Measurements from ENCODE around the gene RPL29.

RPL29 gene

DNA sequence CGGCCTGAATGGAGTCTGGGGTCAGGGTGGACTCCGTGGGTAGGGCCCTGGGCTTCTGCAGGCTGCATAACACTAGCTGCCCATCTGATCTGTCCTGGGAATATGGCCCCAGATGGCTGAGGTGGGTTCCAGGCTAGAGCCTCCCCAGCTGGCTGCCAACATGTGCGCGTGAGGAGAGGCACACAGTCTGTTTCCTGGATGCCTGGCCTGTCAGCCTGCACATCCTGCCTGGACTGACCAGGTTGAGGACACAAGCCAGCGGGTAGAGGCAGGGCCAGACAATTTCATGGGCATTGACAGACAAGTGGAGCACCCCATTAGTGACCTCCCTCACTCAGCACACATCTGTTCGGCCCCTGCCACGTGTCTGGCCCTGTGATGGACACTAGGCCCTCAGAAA is 29.8 kb upstream of the RPL29 start:
- DNase-seq: no peak

DNA sequence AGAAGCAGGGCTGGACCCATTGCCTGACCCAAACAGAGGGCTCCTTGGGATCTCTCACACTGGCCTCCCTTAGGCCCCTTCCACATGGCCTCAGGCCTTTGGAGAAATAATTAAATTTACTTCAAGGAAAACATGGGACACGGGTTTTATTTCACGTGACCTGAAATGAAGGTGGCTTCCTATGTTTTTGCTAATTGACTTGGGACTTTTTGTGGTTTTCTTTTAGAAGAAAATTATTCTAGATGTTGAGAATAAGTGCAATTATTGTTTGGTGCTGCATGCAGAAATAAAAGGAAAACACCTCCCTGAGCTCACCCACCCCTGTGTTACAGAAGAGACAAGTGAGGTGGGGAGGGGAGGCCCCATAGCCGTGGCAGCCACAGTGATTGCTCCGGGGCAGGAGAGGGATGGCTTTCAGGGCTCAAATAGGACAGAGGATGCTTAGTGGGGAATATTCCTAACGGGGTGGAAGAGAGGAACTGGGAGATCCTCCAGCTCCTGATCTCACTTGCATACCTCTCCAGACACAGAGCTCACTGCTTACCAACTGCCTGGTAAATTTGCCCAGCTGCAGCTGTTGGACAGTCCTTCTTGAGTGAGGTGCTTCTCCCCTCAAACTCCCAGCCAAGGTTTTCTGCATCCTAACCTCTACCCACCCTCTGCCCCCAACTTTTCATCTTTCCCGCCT is 29.2 kb upstream of the RPL29 start:
- no peak for DNase-seq

DNA sequence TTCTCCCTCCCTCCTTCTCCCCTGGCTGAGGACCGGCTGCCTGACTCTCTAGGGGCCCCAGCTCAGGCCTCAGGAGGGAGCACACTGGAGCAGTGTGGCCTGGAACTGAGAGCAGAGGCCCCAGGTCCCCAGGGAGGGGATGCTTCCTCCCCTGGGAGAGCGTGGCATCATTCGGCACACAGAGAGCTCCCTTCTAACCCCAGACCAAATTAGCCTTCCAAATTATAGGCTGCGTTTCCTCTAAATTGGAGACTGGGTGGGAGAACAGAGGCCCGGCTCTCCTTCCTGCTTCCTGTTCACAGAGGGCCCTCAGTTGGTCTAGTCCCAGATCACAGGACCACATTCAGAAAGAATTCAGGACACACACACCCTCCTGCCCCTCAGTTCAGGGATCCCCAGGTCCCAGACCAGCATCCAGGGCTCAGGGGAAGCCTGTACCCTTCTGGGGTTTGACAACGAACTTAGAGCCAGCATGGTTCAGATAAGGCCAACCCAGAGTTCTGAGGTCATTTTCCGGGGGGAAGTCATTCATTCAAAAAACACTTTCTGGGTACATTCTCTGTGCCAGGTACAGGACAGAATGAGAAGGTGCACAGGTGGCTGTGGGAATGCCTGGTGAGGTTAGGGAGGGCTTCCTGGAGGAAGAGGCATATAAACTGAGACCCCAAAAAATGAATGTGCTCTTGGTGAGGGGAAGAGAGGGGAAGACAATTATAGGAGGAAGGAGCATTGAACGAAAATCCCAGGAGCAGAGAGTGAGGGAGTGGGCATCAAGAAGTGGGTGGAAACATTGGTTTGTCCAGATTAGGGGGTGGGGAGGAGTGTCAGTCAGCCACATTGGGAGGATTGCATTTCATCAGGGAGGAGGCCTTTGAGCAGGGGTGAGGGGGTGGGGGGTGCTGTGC is 28.4 kb upstream of the RPL29 start:
- DNase-seq: no peak

DNA sequence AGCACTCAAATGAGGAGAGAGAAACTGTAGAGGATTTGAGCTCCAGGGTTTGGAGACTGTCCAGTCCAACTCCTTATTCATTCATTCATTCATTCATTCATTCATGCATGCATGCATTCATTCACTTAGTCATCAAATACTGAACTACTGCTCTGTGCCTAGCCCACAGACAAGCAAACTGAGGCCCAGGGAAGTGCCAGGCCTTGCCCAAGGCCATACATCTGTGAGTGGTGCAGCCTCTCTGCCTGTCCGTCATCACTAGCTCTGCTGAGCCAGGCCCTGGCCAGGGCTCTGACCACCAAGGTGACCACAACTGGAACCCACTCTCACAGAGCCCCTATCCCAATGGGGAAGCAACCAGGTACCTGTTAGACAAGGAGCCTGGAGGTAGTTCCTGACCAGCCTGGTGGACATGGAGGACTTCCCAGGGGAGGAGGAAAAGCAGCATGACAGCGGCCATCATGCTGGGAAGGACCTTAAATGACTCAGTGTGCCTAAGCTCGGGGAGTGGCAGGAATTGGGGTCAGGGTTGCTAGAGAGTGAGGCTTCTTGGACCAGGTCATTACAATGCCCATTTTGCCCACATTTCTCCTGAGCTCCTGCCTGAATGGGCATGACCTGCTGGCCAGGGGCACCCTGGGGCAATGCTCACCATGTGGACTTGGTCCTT is 27.5 kb upstream of the RPL29 start:
- DNase-seq: no peak

DNA sequence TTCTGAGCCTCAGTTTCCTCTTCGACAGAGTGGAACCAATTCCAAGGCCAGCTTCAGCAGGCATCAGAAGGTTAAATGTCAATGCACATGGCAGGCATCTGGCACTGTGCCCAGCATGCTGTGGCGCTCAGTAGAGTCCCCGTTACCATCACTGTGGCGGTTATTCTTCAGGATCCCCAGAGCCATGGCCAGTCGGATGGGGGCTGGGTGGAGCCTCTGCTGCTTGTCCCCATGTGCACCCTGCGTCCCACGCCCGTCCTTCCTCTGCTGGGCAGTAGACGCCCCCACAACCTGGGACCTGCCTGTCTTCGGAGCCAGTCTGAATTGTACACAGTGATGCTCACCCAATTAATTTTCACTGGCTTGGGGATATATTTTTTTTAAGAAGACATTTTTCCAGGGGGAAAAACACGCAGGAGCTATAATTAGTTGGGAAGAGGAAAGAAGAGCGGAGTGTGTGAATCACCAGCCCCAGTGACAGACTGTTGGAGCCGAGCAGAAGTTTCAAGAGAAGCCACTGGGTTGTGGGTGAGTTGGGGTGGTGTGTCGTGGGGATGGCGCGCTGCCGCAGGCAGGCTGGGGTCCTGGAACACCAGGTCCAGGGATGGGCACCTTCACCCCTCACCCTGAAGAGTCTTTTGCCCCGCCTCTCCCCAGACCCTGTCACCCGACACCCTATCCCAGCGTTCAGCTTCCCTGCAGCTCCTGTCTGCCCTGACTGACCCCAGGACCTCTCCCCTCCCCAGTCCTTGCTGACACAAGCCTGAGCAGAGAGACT is 26.8 kb upstream of the RPL29 start:
- no peak for DNase-seq

DNA sequence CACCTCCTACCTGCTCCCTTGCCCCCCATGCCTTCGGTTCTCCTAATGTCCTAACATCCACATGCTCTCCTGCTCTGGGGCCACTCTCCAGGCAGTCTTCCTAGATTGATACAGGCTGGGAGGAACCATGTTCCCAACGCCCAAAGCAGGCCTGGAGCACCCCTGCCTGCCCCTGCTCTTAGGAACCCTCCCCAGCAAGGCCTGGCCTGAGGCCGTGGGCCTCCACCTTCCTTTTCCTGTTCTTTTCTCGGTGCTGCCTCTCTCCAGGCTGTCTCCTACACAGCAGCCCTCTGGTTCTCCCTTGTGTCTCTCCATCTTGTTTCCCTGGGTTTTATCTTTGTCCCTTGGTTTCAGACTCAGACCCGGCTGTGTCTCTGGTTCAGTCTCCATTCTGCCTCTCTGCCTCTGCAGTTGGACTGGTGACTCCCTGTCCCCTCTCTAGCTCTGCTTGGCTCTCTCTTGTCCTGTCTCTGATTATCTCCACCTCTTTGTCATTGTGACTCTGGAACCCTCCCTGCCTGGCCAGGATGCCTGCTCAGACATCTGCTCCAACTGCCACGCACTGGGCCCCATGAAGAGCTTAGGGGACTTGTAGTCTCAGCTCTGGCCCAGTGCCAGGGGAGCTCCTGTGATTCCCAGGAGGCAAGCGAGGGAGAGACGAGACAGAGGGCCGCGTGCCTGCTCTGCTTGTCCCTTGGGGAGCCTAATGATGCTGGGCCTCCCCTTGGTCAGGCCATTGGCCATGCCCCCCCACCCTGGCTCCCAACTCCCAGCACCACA is 26.0 kb upstream of the RPL29 start:
- no peak for DNase-seq

DNA sequence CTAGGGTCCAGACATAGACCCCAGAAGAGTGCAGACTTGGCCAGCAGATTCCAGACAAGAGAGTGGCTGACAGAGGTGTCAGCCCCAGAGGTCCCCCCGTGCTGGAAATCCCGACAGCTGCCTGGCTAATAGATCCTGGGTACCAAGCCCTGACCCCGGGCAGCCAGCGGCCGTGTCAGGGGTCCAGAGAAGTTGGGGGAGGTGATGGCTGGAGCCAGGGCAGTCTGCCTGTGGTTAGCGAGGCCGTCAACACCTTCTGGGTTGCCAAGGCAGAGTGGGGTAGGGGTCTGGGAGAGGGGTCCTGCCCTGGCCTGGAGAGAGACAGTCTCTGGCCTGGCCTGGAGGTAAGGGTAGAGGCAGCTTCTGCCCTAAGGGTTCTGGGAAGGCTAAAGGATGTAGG is 25.1 kb upstream of the RPL29 start:
- DNase-seq: no peak

DNA sequence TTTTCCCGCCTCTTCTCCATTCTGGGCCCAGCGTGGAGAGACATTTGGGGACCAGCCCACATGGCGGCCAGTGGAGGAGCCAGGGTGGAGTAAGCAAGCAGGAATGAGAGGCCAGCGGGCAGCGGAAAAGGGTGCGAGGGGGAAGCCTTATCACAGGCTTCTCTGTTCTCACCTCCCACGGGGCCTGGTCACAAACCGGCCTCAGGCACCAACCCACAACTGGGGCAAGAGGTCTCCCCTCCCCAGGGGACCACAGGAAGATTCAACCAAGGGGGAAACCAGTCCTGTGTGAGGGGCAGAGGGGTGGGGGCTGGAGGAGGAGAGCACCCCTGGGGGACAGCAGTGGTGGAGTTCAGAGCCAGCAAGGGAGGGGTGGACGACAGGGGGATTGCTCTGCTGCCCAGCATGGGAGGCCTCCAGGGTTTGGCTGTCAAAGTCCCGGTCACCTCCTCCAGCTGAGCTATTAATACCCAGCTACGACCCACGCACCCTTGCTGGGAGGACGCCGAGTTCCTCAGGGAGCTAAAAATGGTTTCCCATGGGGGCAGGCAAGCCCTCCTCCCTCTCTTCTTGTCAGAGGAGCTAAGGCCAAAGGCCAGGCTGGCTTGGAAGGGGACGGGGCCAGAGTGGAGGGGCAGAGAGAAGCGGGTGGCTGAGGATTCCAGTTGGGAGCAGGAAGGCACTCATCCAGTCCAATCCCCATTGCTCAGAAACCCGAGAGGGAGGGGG is 23.8 kb upstream of the RPL29 start:
- no peak for DNase-seq

DNA sequence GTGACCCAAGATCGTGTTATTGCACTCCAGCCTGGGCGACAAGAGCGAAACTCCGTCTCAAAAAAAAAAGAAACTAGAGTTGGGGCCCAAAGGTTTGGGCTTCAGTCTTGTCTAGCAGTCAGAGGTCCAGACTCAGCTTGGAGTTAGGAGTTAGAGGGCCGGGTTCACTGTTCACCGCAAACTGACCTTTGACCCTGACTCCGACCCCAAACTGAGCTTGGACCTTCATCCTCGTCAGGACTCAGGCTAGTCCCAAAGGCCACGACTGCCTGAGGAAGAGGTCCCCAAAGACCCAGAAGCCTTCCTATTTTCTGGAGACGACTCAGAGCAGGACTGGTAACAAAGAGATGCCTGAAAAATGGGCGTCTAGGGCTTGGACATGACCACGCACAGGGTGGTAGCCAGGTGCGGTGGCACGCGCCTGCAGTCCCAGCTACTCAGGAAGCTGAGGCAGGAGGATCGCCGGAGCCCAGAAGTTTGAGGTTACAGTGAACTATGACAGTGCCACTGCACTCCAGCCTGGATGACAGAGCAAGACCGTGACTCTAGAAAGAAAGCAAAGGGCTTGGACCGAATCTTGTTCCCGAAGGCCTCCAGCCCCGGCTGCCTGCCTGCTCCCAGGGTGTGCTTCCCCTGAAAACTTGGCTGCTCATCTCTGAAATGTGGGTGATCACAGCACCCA is 22.8 kb upstream of the RPL29 start:
- DNase-seq: no peak

DNA sequence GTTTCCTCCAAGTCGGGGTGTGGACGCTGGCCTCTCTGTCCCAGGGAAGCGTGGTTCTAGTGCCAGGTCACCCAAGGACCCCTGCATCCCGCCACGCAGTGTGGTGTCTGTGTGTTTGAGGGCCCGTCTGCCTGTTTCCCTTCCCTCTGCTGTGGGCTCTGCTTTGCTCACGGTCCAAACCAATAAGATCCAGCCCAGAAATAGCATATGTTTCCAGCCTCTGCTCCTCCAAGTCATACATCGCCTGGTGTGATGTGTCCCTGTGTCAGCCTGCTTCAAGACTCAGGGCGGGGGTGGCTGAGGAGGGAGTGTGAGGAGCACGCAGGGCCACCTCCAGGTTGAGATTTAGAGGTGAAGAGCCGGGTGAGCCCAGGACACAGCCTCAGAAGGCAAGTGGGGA is 21.9 kb upstream of the RPL29 start:
- no peak for DNase-seq

DNA sequence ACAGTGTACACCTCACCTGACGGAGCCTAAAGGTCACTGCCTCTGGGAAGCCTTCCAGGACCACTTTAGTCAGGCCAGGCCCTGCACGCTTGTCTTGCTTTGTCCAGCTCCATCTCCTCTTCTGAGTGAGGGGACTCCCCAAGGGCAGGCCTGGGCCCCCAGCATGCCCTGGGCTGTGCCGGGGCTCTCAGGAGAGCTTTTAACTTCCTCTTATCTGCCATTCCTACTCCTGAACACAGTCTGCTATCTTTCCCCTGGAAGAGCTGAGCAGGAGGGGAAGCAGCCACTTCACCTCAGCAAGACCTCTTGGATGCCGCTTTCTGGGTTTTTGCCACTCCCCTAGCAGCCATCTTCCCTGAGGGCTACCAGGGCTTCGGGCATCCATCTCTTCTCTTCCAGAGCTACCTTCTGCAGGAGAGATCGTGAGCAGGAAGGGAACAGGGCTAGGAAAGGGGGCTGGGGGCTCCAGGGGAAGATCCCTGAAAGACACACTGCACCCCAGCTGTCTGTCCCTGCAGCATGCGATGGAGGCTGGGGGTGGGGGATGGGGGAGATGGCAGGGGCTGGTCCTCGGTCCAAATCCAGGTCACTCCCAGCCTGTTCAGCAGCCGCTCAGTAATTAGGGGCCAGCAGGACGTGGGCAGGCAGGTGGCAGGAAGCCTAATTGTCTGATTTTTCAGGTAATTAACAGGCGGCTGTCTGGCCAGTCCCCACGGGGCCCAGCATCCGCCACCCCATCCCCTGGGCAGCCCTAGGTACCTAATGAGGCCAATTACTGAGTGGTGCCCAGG is 19.9 kb upstream of the RPL29 start:
- DNase-seq: no peak

DNA sequence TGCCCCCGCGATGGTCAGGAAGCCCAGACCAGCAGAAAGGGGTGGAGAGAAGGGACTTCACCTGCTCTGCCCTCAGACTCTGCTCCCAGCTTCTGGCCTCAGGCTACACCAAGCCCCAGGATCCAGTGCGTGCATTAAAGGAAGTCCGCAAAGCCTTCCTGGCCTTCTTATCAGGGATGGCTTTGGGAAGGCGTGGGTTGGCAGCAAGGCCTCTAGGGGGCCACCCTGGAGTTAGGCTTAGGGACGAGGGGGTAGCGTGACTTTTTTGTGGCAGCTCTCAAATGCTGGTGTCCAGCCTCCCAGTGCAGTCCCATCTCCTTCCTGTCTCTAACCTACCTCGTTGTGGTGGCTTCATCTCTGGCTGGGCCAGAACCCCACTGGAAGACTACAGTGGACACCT is 18.9 kb upstream of the RPL29 start:
- no peak for DNase-seq

DNA sequence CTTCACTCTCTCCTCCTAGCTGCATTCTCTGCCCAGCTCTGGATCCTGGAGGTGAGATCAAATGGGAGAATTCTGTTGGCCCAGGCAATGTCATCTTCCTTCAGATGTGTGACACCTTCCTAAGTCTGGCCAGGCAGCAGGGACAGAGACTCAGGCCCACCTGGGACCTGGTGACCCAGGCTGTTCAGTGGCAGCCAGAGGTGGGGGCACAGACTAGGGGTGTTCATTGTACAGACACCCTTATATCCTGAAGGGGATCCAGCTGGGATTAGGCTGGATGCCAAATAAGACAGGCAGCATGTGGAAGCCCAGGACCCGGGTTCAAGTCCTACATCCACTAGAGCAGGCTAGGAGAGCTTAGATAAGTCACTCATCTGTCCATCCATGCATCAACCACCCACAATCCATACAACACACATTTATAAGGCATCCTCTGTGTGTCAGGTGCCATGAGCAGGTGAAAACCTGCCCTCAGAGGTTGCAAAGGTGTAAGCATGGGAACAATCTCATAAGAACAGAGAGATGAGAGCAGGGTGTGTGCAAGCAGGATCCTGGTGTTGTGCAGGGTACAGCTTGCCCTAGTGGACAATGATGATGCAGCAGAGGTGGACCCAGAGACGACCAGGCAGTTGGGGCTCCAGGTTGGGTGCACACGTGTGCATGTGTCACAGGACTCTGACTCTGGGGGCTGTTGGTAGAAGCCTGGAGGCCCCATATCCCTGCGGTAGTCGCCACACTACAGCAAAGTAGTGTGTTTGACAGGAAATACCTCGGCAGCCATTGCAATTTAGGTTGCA is 18.3 kb upstream of the RPL29 start:
- DNase-seq: no peak

DNA sequence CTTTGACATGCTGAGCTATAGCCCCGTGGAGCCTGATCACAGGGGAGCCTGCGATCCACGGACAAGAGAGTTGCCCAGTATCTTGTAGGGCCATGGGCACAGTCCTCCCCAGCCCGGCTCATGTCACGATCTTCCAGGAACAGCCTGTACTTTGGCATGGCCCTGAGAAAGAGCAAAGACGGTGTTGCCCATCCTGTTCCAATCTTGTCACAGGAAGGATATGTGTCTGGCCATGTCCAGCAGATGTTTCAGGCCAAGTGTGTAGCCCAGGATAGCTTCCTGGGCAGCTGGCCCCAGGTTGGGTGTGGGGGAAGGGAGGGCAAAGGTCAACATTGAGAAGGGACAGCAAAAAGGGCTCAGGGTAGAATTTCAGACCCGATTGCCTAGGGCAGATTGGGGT is 17.0 kb upstream of the RPL29 start:
- no peak for DNase-seq

DNA sequence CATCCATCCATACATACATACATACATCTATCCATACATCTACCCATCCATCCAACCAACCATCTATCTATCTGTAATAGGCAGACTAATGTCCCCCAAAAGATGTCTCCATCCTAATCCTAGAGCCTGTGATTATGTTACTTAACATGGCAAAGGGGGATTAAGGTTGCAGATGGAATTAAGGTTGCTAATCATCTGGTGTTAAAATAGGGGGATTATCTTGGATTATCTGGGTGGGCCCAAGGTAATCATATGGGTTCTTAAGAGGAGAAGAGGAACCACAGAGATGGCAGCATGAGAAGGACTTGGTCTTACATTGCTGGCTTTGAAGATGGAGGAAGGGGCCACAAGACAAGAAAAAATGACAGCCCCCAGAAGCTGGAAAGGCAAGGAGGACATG is 14.7 kb upstream of the RPL29 start:
- no peak for DNase-seq

DNA sequence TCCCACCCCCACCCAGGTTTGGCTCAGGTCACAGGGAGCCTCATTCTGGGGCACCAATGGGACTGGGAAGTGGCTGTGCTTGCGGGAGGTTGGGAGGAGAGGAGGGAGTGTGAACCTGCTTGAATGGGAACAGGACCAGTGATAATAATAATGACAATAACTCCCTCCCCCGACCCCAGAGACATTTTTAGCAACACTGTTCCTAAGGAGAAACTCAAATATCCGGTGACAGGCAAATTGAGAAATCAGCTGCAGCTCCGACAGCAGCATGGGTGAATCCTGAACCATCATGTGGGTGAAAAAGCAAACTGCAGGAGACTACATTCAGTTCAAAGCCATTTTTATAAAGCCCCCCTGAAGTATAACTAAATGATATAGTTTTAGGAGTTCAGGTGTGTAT is 11.6 kb upstream of the RPL29 start:
- DNase-seq: no peak

DNA sequence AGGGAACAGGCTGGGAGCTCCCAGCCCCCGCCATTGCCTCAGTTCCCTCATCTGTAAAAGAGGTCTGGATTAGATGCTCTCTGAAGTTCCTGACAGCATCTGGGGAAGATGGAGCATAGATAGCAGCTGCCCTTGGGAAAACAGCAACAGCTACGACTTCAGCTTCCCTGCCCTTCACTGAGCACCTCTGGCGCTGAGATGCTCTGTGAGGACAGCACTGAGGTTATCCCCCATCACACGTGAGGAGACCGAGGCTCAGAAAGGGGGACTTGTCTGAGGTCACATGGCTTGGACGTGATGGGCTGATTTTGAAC is 11.1 kb upstream of the RPL29 start:
- no peak for DNase-seq

DNA sequence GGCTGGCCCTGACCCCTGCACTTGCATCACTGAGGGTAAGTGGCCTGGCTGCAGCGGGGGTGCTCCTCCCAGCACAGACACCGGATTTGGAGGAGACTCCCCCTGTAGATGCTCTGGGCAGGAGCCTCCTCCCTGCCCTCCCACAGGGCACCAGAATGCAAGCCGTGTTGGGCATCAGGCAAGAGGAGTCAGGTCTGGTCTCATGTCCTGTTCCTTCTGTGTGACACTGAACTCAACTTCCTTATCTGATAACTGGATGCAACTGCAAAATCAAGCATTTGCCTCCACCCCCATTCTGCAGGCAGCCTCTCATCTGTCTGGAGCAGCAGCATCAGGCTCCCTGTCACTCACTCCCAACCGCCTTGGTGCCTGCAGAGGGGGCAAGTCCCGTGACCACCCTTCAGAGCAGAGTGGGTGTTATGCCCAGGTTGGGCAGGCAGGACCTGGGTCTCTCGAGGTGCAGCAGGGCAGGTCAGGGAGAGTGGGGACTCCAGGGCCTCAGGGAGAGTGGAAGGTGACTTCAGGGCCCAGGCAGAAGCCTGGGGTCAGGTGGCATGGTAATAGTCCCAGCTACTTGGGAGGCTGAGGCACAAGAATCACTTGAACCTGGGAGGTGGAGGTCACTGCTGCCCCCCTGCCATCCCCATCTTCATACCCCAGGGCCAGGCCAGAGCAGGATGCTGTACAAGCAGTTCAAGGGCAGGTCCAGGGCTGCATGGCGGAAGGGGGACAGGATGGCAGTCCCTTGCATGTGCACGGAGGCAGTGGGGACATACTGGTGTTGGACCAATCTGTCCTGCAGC is 10.5 kb upstream of the RPL29 start:
- DNase-seq: no peak

DNA sequence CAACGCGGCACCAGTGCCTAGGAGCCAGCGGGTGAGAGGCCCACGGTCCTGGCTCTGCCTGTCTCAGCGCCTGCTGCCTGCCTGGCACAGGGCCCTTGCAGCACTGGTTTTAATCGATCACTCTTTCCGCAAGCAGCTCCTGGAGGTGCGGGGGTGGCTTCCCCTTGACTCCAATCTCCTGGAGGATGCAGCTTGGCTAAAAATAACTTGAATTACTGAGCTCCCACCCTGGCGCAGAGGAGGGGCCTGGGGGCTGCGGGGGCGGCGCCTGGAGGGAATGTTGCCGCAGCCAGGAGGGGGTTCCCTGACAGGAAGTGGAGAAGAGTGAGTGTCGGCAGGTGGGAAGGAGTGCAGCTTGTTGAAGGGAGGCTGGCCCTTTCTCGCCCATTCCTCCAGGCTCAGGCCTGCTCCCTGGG is 9.9 kb upstream of the RPL29 start:
- DNase-seq: no peak
